Activated naive CD8-positive, alpha-beta T cell treated with anti-CD3 and anti-CD28 coated beads, Interleukin-2, amount 50 U/mL, for 16 hours (primary cell): ENCODE data around the gene NUP98.

Experiments used
- DNase-seq: peaks from one replicate; pipeline ENCODE4 v3.0.0-alpha.2; 2020; ENCODE audit warnings: low read depth, low spot score

Gene NUP98

GRCh38 chr11:3736816-3737215, 60.5 kb downstream of the NUP98 start:
- DNase-seq, result no peak

- no peak for DNase-seq
Measured at GRCh38 chr11:3735827-3736226, 61.5 kb downstream of the NUP98 start.

GRCh38 chr11:3732671-3733436, 64.5 kb downstream of the NUP98 start:
- no peak for DNase-seq

- no peak for DNase-seq
Measured at GRCh38 chr11:3723014-3723708, 74.2 kb downstream of the NUP98 start.

- no peak for DNase-seq
Measured at GRCh38 chr11:3722100-3722499, 75.3 kb downstream of the NUP98 start.

- no peak for DNase-seq
Measured at GRCh38 chr11:3720997-3721396, 76.4 kb downstream of the NUP98 start.

GRCh38 chr11:3712274-3712673, 85.1 kb downstream of the NUP98 start:
- DNase-seq, result no peak

- DNase-seq, result no peak
Measured at GRCh38 chr11:3710485-3711259, 86.7 kb downstream of the NUP98 start.

- no peak for DNase-seq
Measured at GRCh38 chr11:3709977-3710376, 87.4 kb downstream of the NUP98 start.

GRCh38 chr11:3707176-3707575, 90.2 kb downstream of the NUP98 start:
- no peak for DNase-seq

GRCh38 chr11:3703383-3703782, 94.0 kb downstream of the NUP98 start:
- no peak for DNase-seq

GRCh38 chr11:3700910-3701309, 96.4 kb downstream of the NUP98 start:
- no peak for DNase-seq

- no peak for DNase-seq
Measured at GRCh38 chr11:3700410-3700809, 96.9 kb downstream of the NUP98 start.

- no peak for DNase-seq
Measured at GRCh38 chr11:3686751-3687150, 110.6 kb downstream of the NUP98 start.

- DNase-seq, result no peak
Measured at GRCh38 chr11:3685923-3686322, 111.4 kb downstream of the NUP98 start.

GRCh38 chr11:3684819-3685172, 112.6 kb downstream of the NUP98 start:
- no peak for DNase-seq

- DNase-seq, result no peak
Measured at GRCh38 chr11:3684129-3684818, 113.1 kb downstream of the NUP98 start.

- DNase-seq, result no peak
Measured at GRCh38 chr11:3683039-3683438, 114.3 kb downstream of the NUP98 start.

GRCh38 chr11:3679077-3679476, 118.3 kb downstream of the NUP98 start:
- no peak for DNase-seq

GRCh38 chr11:3675971-3676370, 121.4 kb downstream of the NUP98 start:
- no peak for DNase-seq

GRCh38 chr11:3674189-3674588, 123.2 kb downstream of the NUP98 start:
- DNase-seq, result no peak
